Kidney epithelial cell (primary cell): ENCODE data around the gene APBA3. TPM values are rescaled to one million over a fixed set of nuclear protein-coding genes. Genes with fewer than 3 reads are reported as not detected.

ENCODE experiments used
- DNase-seq: peaks from one replicate; pipeline ENCODE4 v3.0.0-alpha.2; 2010; ENCODE audit warnings: low read depth
- H3K27me3 ChIP-seq: 2 replicates; pipeline ENCODE4 v1.6.0; 2011; ENCODE audit warnings: low read length; ENCODE audit not compliant: control insufficient read depth, insufficient read depth
- H3K36me3 ChIP-seq: 2 replicates; pipeline ENCODE4 v1.5.1; 2011; ENCODE audit warnings: low read length; ENCODE audit not compliant: control insufficient read depth, insufficient read depth
- H3K4me3 ChIP-seq: 2 replicates; pipeline ENCODE4 v1.5.1; 2011; ENCODE audit warnings: low read depth, mild to moderate bottlenecking, control low read depth, low read length
- CTCF ChIP-seq: IDR thresholded peaks from 2 replicates; pipeline ENCODE4 v1.5.1; 2011; ENCODE audit warnings: mild to moderate bottlenecking, moderate library complexity, low read length, control low read depth, inconsistent platforms; ENCODE audit not compliant: insufficient read depth, poor library complexity, severe bottlenecking
- total RNA-seq: library from RNA; depleted of rRNA; stranded (reverse); fragments of >200 nt; gene quantifications from 2 replicates; pipeline ENCODE4 v1.2.3, GENCODE V29; 2015

The APBA3 gene
- total RNA-seq, 1 donor from 2014 or later: 39.7 TPM

GRCh38 chr19:3740431-3740830 is 21.1 kb downstream of the APBA3 start:
- no peak for DNase-seq

GRCh38 chr19:3738477-3739220 is 22.8 kb downstream of the APBA3 start:
- Histone ChIP-seq H3K36me3 (no peaks in the 10 kb centered on the region), H3K4me3 (no peak overlapping the region), H3K27me3 (no peaks in the 10 kb centered on the region)
- no peak for TF ChIP-seq CTCF
- DNase-seq: no peak

More at GRCh38 chr19:3740431-3740830, 21.1 kb downstream of the APBA3 start:
- no peaks in the 10 kb centered on the region for H3K27me3 ChIP-seq
- H3K4me3 ChIP-seq: no peak overlapping the region
- H3K36me3 ChIP-seq: no peaks in the 10 kb centered on the region
- TF ChIP-seq CTCF: no peak

- no peak for TF ChIP-seq CTCF
Measured at GRCh38 chr19:3737487-3738205, 23.8 kb downstream of the APBA3 start.

GRCh38 chr19:3736106-3736724 is 25.3 kb downstream of the APBA3 start:
- Histone ChIP-seq H3K4me3 (no peak overlapping the region), H3K27me3 (no peaks in the 10 kb centered on the region), H3K36me3 (no peaks in the 10 kb centered on the region)
- TF ChIP-seq CTCF: no peak
- DNase-seq: no peak

More at GRCh38 chr19:3737487-3738205, 23.8 kb downstream of the APBA3 start:
- no peak for DNase-seq
- Histone ChIP-seq H3K27me3 (no peaks in the 10 kb centered on the region), H3K36me3 (no peaks in the 10 kb centered on the region), H3K4me3 (no peak overlapping the region)

GRCh38 chr19:3734310-3734600 is 27.2 kb downstream of the APBA3 start:
- no peak for TF ChIP-seq CTCF
- no peak for DNase-seq

More at GRCh38 chr19:3734310-3734600, 27.2 kb downstream of the APBA3 start:
- Histone ChIP-seq H3K36me3 (no peaks in the 10 kb centered on the region), H3K4me3 (no peak overlapping the region), H3K27me3 (no peaks in the 10 kb centered on the region)
